ENCODE results near the gene CLCN4. TPM values are rescaled to one million over a fixed set of nuclear protein-coding genes. Genes with fewer than 3 reads are reported as not detected.

The CLCN4 gene
- polyA plus RNA-seq, 1 of the 3 experiments (the other 2 are of a cell fraction): 1.1 TPM

GRCh38 chrX:10110316-10110935 lies 46.3 kb upstream of the CLCN4 start:
- 50% methylated on average over 13 of the region's 16 CpGs for WGBS (ENCODE audit: low lambda C conversion rate)
- Histone ChIP-seq H3K9ac (no peak overlapping the region), H3K36me3 (replicated peaks in 1 of 2; ENCODE audit: control insufficient read depth in 1 of 2, insufficient read depth in 2 of 2, low read length in 1 of 2) (no peaks in the 10 kb centered on the region), H3K9me3 (no peaks in the 10 kb centered on the region), H3K9me2 (no peaks in the 10 kb centered on the region), H3K4me3 (ENCODE audit: low read depth in 2 of 2, low read length in 1 of 2) (no peak overlapping the region), H3K4me2 (no peak overlapping the region), H4K20me1 (ENCODE audit: insufficient read depth) (no peaks in the 10 kb centered on the region), H3K27ac (ENCODE audit: low read depth in 2 of 2, low read length in 1 of 2) (no peak overlapping the region), H3K4me1 (ENCODE audit: control insufficient read depth in 1 of 2, insufficient read depth in 2 of 2, low read depth in 1 of 2, low read length in 1 of 2) (peaks cover 0 to 3% of the 10 kb centered on the region in 2 experiments; a peak in 1 of 4 replicates), H3K79me2 (ENCODE audit: insufficient read depth) (no peaks in the 10 kb centered on the region), H2AFZ (ENCODE audit: low read depth) (no peak overlapping the region), H3F3A (replicated peaks; ENCODE audit: insufficient read depth) (no peaks in the 10 kb centered on the region), H3K27me3 (ENCODE audit: insufficient read depth) (no peaks in the 10 kb centered on the region; the same call in 1 of the 2 replicates)
- TF ChIP-seq FOSL2 (IDR thresholded peaks at IDR 0.05; ENCODE audit: borderline replicate concordance, low read depth) (no peak), CTCF (IDR thresholded peaks at IDR 0.05) (no peak), RAD21 (IDR thresholded peaks at IDR 0.05; ENCODE audit: low read length) (no peak), POLR2AphosphoS5 (IDR thresholded peaks at IDR 0.05; ENCODE audit: low read depth, low read length) (no peak), FOXJ3 (CRISPR knock-in tag; IDR thresholded peaks at IDR 0.05) (no peak), RXRA (IDR thresholded peaks at IDR 0.05; ENCODE audit: borderline replicate concordance, low read depth) (no peak), CHD2 (IDR thresholded peaks at IDR 0.05; ENCODE audit: low read length, partially characterized antibody) (no peak), YY1 (IDR thresholded peaks at IDR 0.05; ENCODE audit: low read depth) (no peak), REST (IDR thresholded peaks at IDR 0.05; ENCODE audit: low read depth, low read length) (no peak)
- no peak for DNase-seq
- CTCF ChIA-PET: interaction anchor here (6.9 kb wide), 1 partner anchor 10 kb away, joined by 45 read pairs; no protein-coding TSS in a partner anchor
- POLR2A ChIA-PET: no interaction called here

- Histone ChIP-seq H3K9ac (no peak overlapping the region), H3K79me2 (ENCODE audit: insufficient read depth) (no peaks in the 10 kb centered on the region), H3F3A (replicated peaks; ENCODE audit: insufficient read depth) (no peaks in the 10 kb centered on the region), H3K27ac (ENCODE audit: low read depth in 2 of 2, low read length in 1 of 2) (no peak overlapping the region), H3K4me2 (no peak overlapping the region), H4K20me1 (ENCODE audit: insufficient read depth) (no peaks in the 10 kb centered on the region), H3K36me3 (replicated peaks in 1 of 2; ENCODE audit: control insufficient read depth in 1 of 2, insufficient read depth in 2 of 2, low read length in 1 of 2) (no peaks in the 10 kb centered on the region), H3K9me3 (no peaks in the 10 kb centered on the region), H2AFZ (ENCODE audit: low read depth) (no peak overlapping the region), H3K4me1 (ENCODE audit: control insufficient read depth in 1 of 2, insufficient read depth in 2 of 2, low read depth in 1 of 2, low read length in 1 of 2) (peaks cover 0 to 3% of the 10 kb centered on the region in 2 experiments; a peak in 1 of 4 replicates), H3K4me3 (ENCODE audit: low read depth in 2 of 2, low read length in 1 of 2) (no peak overlapping the region), H3K27me3 (ENCODE audit: insufficient read depth) (no peaks in the 10 kb centered on the region; the same call in 1 of the 2 replicates), H3K9me2 (no peaks in the 10 kb centered on the region)
- 75% methylated on average over 7 of the region's 10 CpGs for WGBS (ENCODE audit: low lambda C conversion rate)
- no peak for DNase-seq
- CTCF ChIA-PET: interaction anchor here (6.9 kb wide), 1 partner anchor 9 kb away, joined by 45 read pairs; no protein-coding TSS in a partner anchor
- POLR2A ChIA-PET: no interaction called here
- TF ChIP-seq RAD21 (IDR thresholded peaks at IDR 0.05; ENCODE audit: low read length) (no peak), MAX (IDR thresholded peaks at IDR 0.05; ENCODE audit: low read depth) (no peak), NFIC (IDR thresholded peaks at IDR 0.05; ENCODE audit: borderline replicate concordance) (no peak), YY1 (IDR thresholded peaks at IDR 0.05; ENCODE audit: low read depth) (no peak), RFX5 (IDR thresholded peaks at IDR 0.05; ENCODE audit: low read length) (no peak), CTCF (IDR thresholded peaks at IDR 0.05) (no peak), NRF1 (IDR thresholded peaks at IDR 0.05; ENCODE audit: low read depth, low read length) (no peak), RCOR1 (IDR thresholded peaks at IDR 0.05; ENCODE audit: low read length) (no peak), CHD2 (IDR thresholded peaks at IDR 0.05; ENCODE audit: low read length, partially characterized antibody) (no peak), RXRA (IDR thresholded peaks at IDR 0.05; ENCODE audit: borderline replicate concordance, low read depth) (no peak), ELF1 (IDR thresholded peaks at IDR 0.05) (no peak), PBX3 (IDR thresholded peaks at IDR 0.05) (no peak), TCF12 (IDR thresholded peaks at IDR 0.05) (no peak), EP300 (IDR thresholded peaks at IDR 0.05; ENCODE audit: borderline replicate concordance in 1 of 2, low read depth in 1 of 2, low read length in 1 of 2) (no peak)
These were observed 45.8 kb upstream of the CLCN4 start for GRCh38 chrX:10110984-10111363.

All from SK-N-SH (cell line).